HEK293 (cell line): ENCODE measurements around the gene DHX16.

Experiments
- HOXA7 ChIP-seq: sonication (generic); formaldehyde crosslinking; IDR thresholded peaks from 2 replicates; pipeline ENCODE4 v1.8.1; 2022; ENCODE audit warnings: missing genetic modification reagents, borderline replicate concordance
- TCF7L2 ChIP-seq: IDR thresholded peaks from 2 replicates; pipeline ENCODE4 v1.6.1; 2011; ENCODE audit warnings: low read depth, mild to moderate bottlenecking, inconsistent platforms, low read length, moderate library complexity, borderline replicate concordance
- ZBTB20 ChIP-seq: fragments of 450-650 bp; formaldehyde crosslinking; IDR thresholded peaks from 2 replicates; pipeline ENCODE4 v1.5.1; 2016; ENCODE audit warnings: missing biosample characterization, missing genetic modification characterization
- ZFP41 ChIP-seq: fragments of 450-650 bp; formaldehyde crosslinking; IDR thresholded peaks from 2 replicates; pipeline ENCODE4 v1.5.1; 2016; ENCODE audit warnings: missing biosample characterization, missing genetic modification characterization, borderline replicate concordance
- ZNF121 ChIP-seq: fragments of 450-650 bp; formaldehyde crosslinking; IDR thresholded peaks from 2 replicates; pipeline ENCODE4 v1.5.1; 2016; ENCODE audit warnings: missing biosample characterization, missing genetic modification characterization
- ZNF146 ChIP-seq: fragments of 450-650 bp; formaldehyde crosslinking; IDR thresholded peaks from 2 replicates; pipeline ENCODE4 v1.5.1; 2016; ENCODE audit warnings: missing biosample characterization, missing genetic modification characterization
- ZNF174 ChIP-seq: fragments of 450-650 bp; formaldehyde crosslinking; IDR thresholded peaks from 2 replicates; pipeline ENCODE4 v1.5.0; 2017; ENCODE audit warnings: missing biosample characterization, mild to moderate bottlenecking, missing genetic modification characterization
- ZNF274 ChIP-seq, 2 experiments: fragments of 200-500 bp in 1 of 2; fragments of 450-650 bp in 1 of 2; sonication (Bioruptor generic) in 1 of 2; formaldehyde crosslinking in 1 of 2; IDR thresholded peaks; 2 replicates each; pipeline versions ENCODE4 v1.5.1 to v1.6.1; 2014 to 2016; ENCODE audit warnings: borderline replicate concordance in 1 of 2, inconsistent platforms in 1 of 2, low read length in 1 of 2, missing biosample characterization in 1 of 2, missing genetic modification characterization in 1 of 2
- ZNF610 ChIP-seq: fragments of 450-650 bp; formaldehyde crosslinking; IDR thresholded peaks from 2 replicates; pipeline ENCODE4 v1.5.1; 2016; ENCODE audit warnings: missing biosample characterization, missing genetic modification characterization, borderline replicate concordance
- TF ChIP-seq, protein P1 (sequence below): fragments of 450-650 bp; formaldehyde crosslinking; IDR thresholded peaks from 2 replicates; pipeline ENCODE4 v1.5.1; 2016; ENCODE audit warnings: missing biosample characterization, missing genetic modification characterization
- TF ChIP-seq, protein P2 (sequence below): sonication (generic); formaldehyde crosslinking; IDR thresholded peaks from 2 replicates; pipeline ENCODE4 v1.8.1; 2022; ENCODE audit warnings: mild to moderate bottlenecking, moderate library complexity, missing genetic modification reagents
- TF ChIP-seq, protein P3 (sequence below): fragments of 450-650 bp; formaldehyde crosslinking; IDR thresholded peaks from 2 replicates; pipeline ENCODE4 v1.5.1; 2016; ENCODE audit warnings: missing biosample characterization, missing genetic modification characterization, low read depth
- TF ChIP-seq, protein P4 (sequence below): fragments of 450-650 bp; formaldehyde crosslinking; IDR thresholded peaks from 2 replicates; pipeline ENCODE4 v1.5.1; 2016; ENCODE audit warnings: missing biosample characterization, missing genetic modification characterization, borderline replicate concordance
- TF ChIP-seq, protein P5 (sequence below): fragments of 450-650 bp; formaldehyde crosslinking; IDR thresholded peaks from 2 replicates; pipeline ENCODE4 v1.5.1; 2016; ENCODE audit warnings: missing biosample characterization, missing genetic modification characterization

DNA sequence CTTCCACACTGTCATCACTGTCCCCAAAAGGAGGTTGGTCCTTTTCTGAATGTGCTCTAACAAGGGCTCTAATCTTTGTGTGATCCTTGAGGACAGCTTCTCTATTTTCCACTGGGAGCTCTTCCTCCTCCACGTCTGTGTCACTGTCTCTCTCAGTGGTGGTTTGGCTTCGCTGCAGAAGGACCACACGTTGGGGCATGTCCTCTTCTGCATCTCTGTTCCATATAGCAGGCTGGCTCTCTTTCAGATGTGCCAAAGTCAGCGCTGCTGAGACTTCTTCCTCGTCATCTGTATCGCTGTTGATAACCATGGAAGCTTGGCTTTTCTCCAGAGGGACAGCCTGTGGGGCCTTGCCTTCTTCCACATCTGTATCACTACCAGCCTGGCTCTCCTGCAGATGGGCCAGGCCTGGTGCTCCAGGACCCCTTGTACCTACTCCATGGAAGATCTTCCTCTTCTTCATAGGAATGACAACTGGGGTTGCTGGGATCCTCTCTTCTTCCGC is 39.7 kb upstream of the DHX16 start:
- TF ChIP-seq ZBTB20 = no peak
- TF ChIP-seq, protein P1, sequence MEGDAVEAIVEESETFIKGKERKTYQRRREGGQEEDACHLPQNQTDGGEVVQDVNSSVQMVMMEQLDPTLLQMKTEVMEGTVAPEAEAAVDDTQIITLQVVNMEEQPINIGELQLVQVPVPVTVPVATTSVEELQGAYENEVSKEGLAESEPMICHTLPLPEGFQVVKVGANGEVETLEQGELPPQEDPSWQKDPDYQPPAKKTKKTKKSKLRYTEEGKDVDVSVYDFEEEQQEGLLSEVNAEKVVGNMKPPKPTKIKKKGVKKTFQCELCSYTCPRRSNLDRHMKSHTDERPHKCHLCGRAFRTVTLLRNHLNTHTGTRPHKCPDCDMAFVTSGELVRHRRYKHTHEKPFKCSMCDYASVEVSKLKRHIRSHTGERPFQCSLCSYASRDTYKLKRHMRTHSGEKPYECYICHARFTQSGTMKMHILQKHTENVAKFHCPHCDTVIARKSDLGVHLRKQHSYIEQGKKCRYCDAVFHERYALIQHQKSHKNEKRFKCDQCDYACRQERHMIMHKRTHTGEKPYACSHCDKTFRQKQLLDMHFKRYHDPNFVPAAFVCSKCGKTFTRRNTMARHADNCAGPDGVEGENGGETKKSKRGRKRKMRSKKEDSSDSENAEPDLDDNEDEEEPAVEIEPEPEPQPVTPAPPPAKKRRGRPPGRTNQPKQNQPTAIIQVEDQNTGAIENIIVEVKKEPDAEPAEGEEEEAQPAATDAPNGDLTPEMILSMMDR = no peak
- TF ChIP-seq, protein P2, sequence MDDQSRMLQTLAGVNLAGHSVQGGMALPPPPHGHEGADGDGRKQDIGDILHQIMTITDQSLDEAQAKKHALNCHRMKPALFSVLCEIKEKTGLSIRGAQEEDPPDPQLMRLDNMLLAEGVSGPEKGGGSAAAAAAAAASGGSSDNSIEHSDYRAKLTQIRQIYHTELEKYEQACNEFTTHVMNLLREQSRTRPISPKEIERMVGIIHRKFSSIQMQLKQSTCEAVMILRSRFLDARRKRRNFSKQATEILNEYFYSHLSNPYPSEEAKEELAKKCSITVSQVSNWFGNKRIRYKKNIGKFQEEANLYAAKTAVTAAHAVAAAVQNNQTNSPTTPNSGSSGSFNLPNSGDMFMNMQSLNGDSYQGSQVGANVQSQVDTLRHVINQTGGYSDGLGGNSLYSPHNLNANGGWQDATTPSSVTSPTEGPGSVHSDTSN (CRISPR knock-in tag) = no peak
- TF ChIP-seq, protein P3, sequence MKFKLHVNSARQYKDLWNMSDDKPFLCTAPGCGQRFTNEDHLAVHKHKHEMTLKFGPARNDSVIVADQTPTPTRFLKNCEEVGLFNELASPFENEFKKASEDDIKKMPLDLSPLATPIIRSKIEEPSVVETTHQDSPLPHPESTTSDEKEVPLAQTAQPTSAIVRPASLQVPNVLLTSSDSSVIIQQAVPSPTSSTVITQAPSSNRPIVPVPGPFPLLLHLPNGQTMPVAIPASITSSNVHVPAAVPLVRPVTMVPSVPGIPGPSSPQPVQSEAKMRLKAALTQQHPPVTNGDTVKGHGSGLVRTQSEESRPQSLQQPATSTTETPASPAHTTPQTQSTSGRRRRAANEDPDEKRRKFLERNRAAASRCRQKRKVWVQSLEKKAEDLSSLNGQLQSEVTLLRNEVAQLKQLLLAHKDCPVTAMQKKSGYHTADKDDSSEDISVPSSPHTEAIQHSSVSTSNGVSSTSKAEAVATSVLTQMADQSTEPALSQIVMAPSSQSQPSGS (tag by site-specific recombination) = no peak
- TF ChIP-seq ZNF610 (tag by site-specific recombination) = no peak
- TF ChIP-seq ZNF121 = no peak
- TF ChIP-seq ZFP41 (tag by site-specific recombination) = no peak
- TF ChIP-seq TCF7L2 = no peak
- TF ChIP-seq, protein P4, sequence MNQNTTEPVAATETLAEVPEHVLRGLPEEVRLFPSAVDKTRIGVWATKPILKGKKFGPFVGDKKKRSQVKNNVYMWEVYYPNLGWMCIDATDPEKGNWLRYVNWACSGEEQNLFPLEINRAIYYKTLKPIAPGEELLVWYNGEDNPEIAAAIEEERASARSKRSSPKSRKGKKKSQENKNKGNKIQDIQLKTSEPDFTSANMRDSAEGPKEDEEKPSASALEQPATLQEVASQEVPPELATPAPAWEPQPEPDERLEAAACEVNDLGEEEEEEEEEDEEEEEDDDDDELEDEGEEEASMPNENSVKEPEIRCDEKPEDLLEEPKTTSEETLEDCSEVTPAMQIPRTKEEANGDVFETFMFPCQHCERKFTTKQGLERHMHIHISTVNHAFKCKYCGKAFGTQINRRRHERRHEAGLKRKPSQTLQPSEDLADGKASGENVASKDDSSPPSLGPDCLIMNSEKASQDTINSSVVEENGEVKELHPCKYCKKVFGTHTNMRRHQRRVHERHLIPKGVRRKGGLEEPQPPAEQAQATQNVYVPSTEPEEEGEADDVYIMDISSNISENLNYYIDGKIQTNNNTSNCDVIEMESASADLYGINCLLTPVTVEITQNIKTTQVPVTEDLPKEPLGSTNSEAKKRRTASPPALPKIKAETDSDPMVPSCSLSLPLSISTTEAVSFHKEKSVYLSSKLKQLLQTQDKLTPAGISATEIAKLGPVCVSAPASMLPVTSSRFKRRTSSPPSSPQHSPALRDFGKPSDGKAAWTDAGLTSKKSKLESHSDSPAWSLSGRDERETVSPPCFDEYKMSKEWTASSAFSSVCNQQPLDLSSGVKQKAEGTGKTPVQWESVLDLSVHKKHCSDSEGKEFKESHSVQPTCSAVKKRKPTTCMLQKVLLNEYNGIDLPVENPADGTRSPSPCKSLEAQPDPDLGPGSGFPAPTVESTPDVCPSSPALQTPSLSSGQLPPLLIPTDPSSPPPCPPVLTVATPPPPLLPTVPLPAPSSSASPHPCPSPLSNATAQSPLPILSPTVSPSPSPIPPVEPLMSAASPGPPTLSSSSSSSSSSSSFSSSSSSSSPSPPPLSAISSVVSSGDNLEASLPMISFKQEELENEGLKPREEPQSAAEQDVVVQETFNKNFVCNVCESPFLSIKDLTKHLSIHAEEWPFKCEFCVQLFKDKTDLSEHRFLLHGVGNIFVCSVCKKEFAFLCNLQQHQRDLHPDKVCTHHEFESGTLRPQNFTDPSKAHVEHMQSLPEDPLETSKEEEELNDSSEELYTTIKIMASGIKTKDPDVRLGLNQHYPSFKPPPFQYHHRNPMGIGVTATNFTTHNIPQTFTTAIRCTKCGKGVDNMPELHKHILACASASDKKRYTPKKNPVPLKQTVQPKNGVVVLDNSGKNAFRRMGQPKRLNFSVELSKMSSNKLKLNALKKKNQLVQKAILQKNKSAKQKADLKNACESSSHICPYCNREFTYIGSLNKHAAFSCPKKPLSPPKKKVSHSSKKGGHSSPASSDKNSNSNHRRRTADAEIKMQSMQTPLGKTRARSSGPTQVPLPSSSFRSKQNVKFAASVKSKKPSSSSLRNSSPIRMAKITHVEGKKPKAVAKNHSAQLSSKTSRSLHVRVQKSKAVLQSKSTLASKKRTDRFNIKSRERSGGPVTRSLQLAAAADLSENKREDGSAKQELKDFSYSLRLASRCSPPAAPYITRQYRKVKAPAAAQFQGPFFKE (tag by site-specific recombination) = no peak
- TF ChIP-seq ZNF146 (tag by site-specific recombination) = no peak
- TF ChIP-seq, protein P5, sequence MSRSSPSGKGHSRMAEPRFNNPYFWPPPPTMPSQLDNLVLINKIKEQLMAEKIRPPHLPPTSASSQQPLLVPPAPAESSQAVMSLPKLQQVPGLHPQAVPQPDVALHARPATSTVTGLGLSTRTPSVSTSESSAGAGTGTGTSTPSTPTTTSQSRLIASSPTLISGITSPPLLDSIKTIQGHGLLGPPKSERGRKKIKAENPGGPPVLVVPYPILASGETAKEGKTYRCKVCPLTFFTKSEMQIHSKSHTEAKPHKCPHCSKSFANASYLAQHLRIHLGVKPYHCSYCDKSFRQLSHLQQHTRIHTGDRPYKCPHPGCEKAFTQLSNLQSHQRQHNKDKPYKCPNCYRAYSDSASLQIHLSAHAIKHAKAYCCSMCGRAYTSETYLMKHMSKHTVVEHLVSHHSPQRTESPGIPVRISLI (tag by site-specific recombination) = no peak
- TF ChIP-seq ZNF174 (tag by site-specific recombination) = no peak
- TF ChIP-seq HOXA7 (CRISPR knock-in tag) = no peak
- TF ChIP-seq ZNF274 (IDR thresholded peaks at IDR 0.05; ENCODE audit: low read length) = no peak
- no peak for TF ChIP-seq ZNF274 (tag by site-specific recombination; IDR thresholded peaks at IDR 0.05; ENCODE audit: borderline replicate concordance)
